HG02981 (cell line): Measurements from ENCODE around the gene ACAD9.
"Not testable (repeated sequence)": the region's sequence is repeated elsewhere in the genome, so short reads cannot be mapped to it uniquely, and the experiment has no call there.

Source experiments
- ATAC-seq: cut with Tn5 transposase; IDR thresholded peaks from one replicate; pipeline ENCODE4 v1.9.1; 2021; ENCODE audit warnings: mild to moderate bottlenecking, moderate library complexity; ENCODE audit not compliant: unreplicated experiment

ACAD9 gene

GRCh38 chr3:128889139-128889894 lies 9.9 kb downstream of the ACAD9 start:
- no peak for ATAC-seq

DNA sequence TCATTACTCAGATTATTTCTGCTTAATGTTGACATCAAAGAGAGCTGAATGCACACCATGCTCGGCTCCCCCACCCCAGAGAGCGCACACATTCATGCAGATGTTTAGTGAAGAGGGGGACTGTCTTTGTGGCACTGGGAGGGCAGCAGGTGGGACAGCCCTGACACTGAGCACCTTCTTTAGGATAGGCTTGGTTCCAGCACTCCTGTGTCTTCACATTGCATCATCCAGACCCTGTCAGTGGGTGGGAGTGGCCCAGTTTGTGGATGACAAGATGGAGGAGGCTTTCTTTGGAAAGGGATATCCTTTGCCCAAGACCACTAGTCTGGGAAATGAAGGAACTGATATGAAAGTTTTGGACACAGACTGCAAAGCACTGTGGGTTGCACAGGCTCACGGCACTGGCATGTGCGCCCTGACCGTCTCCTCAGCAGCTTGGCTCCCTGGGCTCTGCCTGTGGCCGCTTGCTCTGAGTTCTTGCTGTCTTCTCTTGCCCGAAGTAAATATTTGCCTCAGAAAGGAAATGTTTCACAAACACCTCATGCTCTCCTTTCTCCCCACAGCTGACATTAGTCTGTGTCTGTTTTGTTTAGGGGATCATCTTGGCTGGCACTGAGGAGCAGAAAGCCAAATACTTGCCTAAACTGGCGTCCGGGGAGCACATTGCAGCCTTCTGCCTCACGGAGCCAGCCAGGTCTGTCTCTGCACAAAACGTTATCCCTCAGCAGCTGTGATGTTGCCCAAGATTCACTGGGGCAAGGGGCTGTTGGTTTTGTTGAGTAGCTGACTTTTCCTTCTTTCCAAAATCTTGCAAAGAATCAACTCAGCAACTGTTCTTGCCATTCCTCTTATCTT lies 16.6 kb downstream of the ACAD9 start:
- no peak for ATAC-seq

GRCh38 chr3:128902426-128902825 lies 23.0 kb downstream of the ACAD9 start:
- no peak for ATAC-seq

DNA sequence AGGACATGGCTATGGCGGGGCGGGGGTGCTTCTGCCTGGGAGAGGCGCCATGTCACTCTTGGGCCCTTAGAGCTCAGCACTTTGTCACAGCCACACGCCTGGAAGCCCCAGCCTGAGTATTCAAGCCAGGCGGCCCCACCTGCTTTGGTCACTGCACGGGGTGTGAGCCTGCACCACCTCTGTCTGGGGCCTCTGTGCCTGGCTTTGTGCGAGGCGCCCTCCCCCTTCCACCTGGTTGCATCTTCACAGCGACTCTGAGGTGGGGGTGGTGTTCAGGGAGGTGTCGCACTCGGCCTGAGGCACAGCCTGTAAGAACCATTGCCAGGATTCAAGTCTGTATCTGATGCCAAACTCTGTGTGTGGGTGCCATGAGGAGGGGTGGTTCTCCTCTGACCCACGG lies 24.1 kb downstream of the ACAD9 start:
- ATAC-seq, result no peak

GRCh38 chr3:128906031-128906803 lies 26.8 kb downstream of the ACAD9 start:
- ATAC-seq, result no peak

GRCh38 chr3:128906804-128907525 lies 27.5 kb downstream of the ACAD9 start:
- no peak for ATAC-seq

- no peak for ATAC-seq
Measured at GRCh38 chr3:128907706-128908445, 28.5 kb downstream of the ACAD9 start.

DNA sequence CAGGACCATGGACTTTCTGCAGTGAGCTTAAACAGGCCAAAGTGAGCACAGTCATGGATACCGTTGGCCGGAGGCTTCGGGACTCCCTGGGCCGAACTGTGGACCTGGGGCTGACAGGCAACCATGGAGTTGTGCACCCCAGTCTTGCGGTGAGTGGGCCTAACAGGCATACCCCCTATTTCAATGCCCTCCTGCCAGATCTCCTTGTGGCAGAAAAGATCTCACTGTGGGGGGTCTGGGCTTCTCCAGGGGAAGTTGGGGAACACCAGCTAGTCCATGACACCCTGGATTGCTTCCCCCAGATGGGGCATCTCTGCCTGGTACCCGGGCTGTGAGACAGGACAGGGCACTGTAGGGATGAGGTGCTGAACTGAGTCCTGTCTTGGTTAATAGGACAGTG lies 29.5 kb downstream of the ACAD9 start:
- ATAC-seq, result no peak

- no peak for ATAC-seq
Measured at GRCh38 chr3:128910006-128910405, 30.6 kb downstream of the ACAD9 start.

DNA sequence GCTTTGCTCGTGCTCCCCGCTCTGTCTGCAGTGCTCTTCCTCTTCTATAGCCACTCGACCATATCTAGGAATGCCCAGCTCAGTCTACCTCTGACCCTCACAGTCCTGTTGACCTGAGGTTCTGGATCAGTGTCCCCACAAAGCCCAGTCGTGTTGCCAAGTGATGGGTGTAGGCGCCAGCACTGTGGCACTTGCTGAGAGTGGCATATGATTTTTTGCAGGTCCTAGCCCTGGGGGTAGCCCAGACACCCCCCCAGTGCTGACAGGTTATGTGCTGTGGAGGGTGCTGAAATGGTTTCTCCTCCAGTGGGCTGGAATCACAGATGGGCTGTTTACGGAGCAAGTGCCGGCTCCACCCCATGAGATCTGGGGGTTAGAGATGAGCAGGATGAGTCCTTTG lies 32.5 kb downstream of the ACAD9 start:
- ATAC-seq, result no peak

DNA sequence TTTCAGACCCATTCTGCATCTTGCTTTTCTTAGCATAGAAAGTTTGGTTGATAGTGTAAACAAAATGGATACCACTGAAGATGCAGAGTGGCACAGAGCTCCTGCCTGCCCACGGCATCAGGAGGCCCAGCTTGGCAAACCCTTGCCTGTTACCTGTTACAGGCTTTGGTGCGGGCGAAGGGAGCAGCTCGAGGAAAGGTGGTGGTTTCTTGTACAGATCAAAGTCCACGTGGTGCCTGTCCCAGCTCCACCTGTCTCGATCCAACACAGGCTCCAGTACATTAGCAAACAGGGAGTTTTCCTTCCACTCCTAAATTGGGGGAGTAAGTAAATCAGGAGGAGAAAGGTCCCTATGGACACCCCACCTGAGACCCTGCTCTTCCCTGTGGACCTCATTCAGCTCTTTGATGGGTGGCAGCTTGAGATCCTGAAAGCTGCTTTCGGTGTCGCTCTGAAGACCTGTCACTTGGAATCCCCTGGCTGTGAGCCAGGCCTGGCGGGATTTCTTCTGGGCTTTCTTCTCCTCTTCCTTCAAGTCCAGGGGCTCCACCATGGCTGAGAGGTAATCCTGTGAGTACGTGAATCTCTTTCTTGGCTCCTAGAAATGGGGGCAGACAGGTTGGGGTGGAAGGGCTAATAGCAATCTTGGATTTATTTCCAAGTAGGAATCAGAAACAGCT lies 35.7 kb downstream of the ACAD9 start:
- ATAC-seq, result no peak

DNA sequence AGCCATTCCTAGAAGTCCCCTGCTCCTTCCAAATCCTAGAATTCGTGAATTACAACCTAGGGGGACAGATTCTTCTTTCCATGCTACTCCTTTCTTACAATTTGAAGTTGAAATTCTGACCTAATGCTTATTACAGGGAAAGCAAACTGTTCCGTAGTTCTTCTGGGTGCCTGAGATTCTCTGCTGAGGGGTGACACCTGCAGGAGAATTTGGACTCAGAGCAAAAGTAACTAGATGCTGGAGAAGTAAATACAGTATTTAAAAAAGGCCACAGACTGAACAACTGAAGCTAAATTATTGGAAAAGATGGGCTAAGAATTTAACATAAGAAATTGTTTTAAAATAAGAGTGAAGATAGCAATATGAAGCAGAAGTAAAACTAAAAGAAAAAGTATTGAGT lies 37.9 kb downstream of the ACAD9 start:
- no peak for ATAC-seq

DNA sequence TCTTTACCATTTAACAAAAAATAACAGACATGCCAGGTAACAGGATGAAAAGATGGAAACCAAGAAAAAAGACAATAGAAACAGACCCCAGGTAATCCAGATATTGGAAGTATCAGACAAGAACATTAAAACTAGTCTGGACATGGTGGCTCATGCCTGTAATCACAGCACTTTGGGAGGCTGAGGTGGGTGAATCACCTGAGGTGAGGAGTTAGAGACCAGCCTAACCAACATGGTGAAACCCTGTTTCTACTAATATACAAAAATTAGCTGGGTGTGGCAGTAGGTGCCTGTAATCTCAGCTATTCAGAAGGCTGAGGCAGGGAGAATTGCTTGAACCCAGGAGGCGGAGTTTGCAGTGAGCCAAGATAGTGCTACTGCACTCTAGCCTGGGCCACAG lies 40.6 kb downstream of the ACAD9 start:
- no peak for ATAC-seq

DNA sequence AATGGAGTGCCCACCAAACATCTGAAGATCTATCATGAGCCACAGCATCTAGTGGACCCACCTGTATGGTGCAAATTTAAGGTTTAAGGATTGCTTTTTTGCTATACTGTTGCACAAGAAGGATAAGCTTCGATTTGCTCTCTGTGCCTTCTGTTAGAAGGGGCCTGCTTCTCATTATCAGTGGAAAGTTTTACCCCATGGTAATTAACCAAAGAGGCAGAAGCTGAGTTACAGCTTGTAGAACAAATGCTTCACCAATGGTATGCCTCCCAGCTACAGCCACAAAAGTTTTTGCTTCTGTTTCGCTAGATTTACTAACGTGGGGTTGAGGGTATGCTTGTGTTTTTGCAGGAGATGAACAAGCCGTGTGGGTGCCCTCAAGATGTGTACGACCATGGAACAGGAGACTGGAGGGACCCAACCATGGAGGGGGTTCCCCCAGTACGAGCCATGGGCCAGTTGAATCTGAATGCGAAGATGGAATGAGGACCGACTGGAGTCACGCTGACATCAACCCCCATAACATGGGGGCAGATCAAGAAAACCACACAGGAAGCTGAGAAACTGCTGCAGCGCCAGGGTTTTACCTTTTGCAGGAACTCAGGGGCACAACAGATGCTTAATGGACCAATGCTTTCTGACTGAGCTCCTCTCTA lies 43.5 kb downstream of the ACAD9 start:
- ATAC-seq, result no peak

DNA sequence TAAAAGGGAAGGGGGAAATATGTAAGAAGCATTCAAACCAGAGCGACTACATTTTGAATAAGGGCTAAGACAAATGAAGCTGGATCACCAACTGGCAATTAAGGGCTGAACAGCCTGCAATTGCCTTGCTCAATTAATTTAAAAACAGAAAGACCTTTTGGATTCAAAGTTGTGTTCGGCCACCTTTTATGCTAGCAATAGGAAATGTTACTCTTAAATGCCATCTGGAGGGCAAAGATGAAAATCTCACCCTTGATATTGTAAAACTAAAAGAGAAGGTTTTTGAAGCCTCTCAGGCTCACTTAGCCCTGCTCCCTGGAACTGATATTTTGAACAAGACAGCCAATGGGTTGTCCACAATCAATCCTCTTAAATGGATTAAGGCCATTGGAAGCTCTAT lies 44.2 kb downstream of the ACAD9 start:
- ATAC-seq, result no peak

DNA sequence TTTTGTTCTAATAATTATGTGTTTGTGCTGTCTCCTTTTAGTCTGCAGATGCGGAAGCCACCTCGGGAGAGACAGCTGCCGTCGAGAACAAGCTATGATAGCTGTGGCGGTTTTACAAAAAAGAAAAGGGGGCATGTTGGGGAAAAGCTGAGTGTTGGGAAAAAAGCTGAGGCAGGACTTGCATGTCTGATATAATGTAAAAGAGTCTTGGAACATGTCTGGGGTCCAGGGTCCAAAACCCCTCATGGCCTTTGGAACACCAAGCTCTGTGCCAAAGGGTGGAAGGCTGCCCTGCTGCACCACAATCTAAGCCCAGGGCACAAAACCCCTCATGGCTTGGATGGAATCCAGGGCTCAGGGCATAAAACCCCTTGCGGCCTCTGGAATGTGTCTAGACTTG lies 44.6 kb downstream of the ACAD9 start:
- not testable (repeated sequence) for ATAC-seq

DNA sequence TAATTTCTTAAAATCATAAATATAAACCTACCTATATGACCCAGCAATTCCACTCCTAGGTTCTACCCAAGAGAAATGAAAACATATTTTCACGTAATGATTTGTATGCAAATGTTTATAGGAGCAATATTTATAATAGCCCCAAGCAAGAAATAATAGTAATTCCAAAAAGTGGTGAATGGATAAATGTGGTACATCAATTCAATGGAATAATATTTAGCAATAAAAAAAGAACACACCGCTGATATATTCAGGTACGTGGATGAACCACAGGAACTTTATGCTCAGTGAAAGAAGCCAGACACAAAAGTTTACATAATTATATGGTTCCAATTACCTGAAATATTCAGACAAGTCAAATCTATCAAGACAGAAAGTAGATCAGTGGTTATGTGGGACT lies 49.9 kb downstream of the ACAD9 start:
- no peak for ATAC-seq

- ATAC-seq, result no peak
Measured at GRCh38 chr3:128931046-128931445, 51.6 kb downstream of the ACAD9 start.
